SK-N-MC (cell line): ENCODE results near the gene KRT17.

ENCODE experiments used
- EZH2 ChIP-seq: fragments of 200-600 bp; sonication (generic); IDR thresholded peaks from one replicate; pipeline ENCODE4 v1.6.1; 2017; ENCODE audit warnings: antibody characterized with exemption
- FOXP2 ChIP-seq: optimal IDR thresholded peaks from 2 replicates; pipeline ENCODE3; 2011; ENCODE audit warnings: mild to moderate bottlenecking, moderate library complexity; ENCODE audit not compliant: insufficient read depth; ENCODE audit errors: extremely low read length, control extremely low read depth
- POLR2AphosphoS5 ChIP-seq: IDR thresholded peaks from 2 replicates; pipeline ENCODE4 v1.6.1; 2012; ENCODE audit warnings: mild to moderate bottlenecking, low read depth, low read length, borderline replicate concordance

DNA sequence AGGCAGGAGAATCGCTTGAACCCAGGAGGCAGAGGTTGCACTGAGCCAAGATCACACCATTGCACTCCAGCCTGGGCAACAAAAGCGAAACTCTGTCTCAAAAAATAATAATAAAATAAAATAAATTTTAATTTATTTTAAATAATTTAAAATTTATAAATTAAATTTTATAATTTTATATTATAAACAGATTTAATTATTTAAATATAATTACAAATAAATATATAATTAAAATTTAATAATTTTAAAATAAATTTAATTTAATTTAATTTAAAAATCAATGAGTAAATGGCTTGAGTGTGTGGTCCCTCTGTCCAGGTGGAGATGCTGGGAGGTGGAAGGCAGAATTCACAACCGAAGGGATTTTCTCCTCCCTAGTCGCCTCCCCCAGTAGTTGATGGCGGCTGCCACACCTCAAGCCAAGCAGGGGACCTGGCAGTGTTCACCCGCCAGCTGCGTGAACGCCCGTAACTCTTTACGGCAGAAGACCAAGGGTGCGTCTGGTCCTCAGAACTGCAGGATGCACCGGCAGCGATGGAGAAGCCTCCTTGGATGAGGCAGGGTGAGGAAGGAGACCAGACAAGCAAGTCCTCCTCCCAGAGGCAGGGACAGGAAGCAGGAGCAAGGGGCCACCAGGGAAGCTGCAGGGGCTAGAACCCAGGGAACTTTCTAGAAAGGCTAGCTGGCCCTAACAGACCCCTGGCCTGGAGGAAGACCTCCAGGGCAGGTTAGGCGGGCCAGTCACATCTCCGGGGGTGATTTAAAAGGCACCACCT lies 22.9 kb upstream of the KRT17 start:
- no peak for TF ChIP-seq POLR2AphosphoS5
- TF ChIP-seq EZH2: no peak
- no peak for TF ChIP-seq FOXP2
